IMR-90 (cell line): ENCODE data around the gene FCRL5. TPM values are rescaled to one million over a fixed set of nuclear protein-coding genes. Genes with fewer than 3 reads are reported as not detected.

ENCODE experiments used
- ATAC-seq: fragments of 200-7000 bp; cut with Tn5 transposase; 2 replicates; pipeline ENCODE4 v1.9.1; 2020; ENCODE audit warnings: low read depth, mild to moderate bottlenecking, moderate library complexity
- BruUV-seq: library from RNA; stranded (reverse); fragments of 400-500 nt; replicated peaks from 2 replicates; lab custom pipeline; 2021; lab: Mats Ljungman, UMichigan
- CTCF ChIA-PET: fragments of 300-600 bp; formaldehyde crosslinking; extraction: SDS; loops from one replicate; lab custom pipeline; 2021; ENCODE audit warnings: antibody characterized with exemption; lab: Yijun Ruan, JAX
- POLR2A ChIA-PET: fragments of 300-600 bp; sonication (Branson Sonifier 250); formaldehyde crosslinking; loops from one replicate; lab custom pipeline; 2022; ENCODE audit warnings: antibody characterized with exemption; ENCODE audit not compliant: unreplicated experiment; lab: Charles Lee
- DNase-seq: peaks from one replicate; pipeline ENCODE4 v3.0.0; 2013
- H2AFZ ChIP-seq: replicated peaks from 2 replicates; pipeline ENCODE3; 2013; ENCODE audit warnings: low read length, mild to moderate bottlenecking; ENCODE audit not compliant: poor library complexity
- H2AK5ac ChIP-seq: 2 replicates; pipeline ENCODE4 v1.6.1; 2013; ENCODE audit warnings: low read depth, low read length, inconsistent platforms
- H2AK9ac ChIP-seq: replicated peaks from 2 replicates; pipeline ENCODE3; 2013; ENCODE audit warnings: mild to moderate bottlenecking, low read depth, low read length, moderate library complexity; ENCODE audit not compliant: poor library complexity
- H2BK120ac ChIP-seq: 2 replicates; pipeline ENCODE4 v1.6.1; 2013; ENCODE audit warnings: low read depth, low read length, inconsistent platforms
- H2BK15ac ChIP-seq: 3 replicates; pipeline ENCODE4 v1.6.1; 2013; ENCODE audit warnings: low read depth, low read length, inconsistent platforms
- H2BK20ac ChIP-seq: 2 replicates; pipeline ENCODE4 v1.6.1; 2013; ENCODE audit warnings: low read depth, mild to moderate bottlenecking, inconsistent platforms, low read length, moderate library complexity
- H2BK5ac ChIP-seq: 2 replicates; pipeline ENCODE4 v1.6.1; 2013; ENCODE audit warnings: mild to moderate bottlenecking, low read depth, low read length, inconsistent platforms; ENCODE audit not compliant: poor library complexity, severe bottlenecking
- H3K14ac ChIP-seq: replicated peaks from 2 replicates; pipeline ENCODE4 v1.6.1; 2013; ENCODE audit warnings: low read depth, low read length, inconsistent platforms
- H3K18ac ChIP-seq: 2 replicates; pipeline ENCODE4 v1.6.1; 2013; ENCODE audit warnings: low read depth, low read length, control low read depth
- H3K23ac ChIP-seq: 2 replicates; pipeline ENCODE4 v1.6.1; 2013; ENCODE audit warnings: low read depth, low read length, inconsistent platforms
- H3K27ac ChIP-seq: 2 replicates; pipeline ENCODE4 v1.5.1; 2013; ENCODE audit warnings: mild to moderate bottlenecking, control low read depth, low read length; ENCODE audit not compliant: insufficient read depth
- H3K27me3 ChIP-seq: 2 replicates; pipeline ENCODE4 v1.6.1; 2013; ENCODE audit warnings: low read length; ENCODE audit not compliant: control insufficient read depth, insufficient read depth
- H3K36me3 ChIP-seq: 2 replicates; pipeline ENCODE4 v1.6.1; 2013; ENCODE audit warnings: low read length, mixed read lengths; ENCODE audit not compliant: control insufficient read depth, insufficient read depth
- H3K4ac ChIP-seq: 2 replicates; pipeline ENCODE4 v1.6.1; 2013; ENCODE audit warnings: low read depth, low read length, inconsistent platforms
- H3K4me1 ChIP-seq: 2 replicates; pipeline ENCODE4 v1.6.1; 2013; ENCODE audit warnings: low read length, mixed read lengths; ENCODE audit not compliant: control insufficient read depth, insufficient read depth
- H3K4me2 ChIP-seq: 2 replicates; pipeline ENCODE4 v1.6.1; 2013; ENCODE audit warnings: low read depth, mild to moderate bottlenecking, control low read depth, low read length, moderate library complexity
- H3K4me3 ChIP-seq: 2 replicates; pipeline ENCODE4 v1.5.1; 2013; ENCODE audit warnings: low read depth, mild to moderate bottlenecking, control low read depth, low read length, moderate library complexity; ENCODE audit not compliant: insufficient read depth
- H3K56ac ChIP-seq: 2 replicates; pipeline ENCODE4 v1.6.1; 2013; ENCODE audit warnings: low read length, inconsistent platforms; ENCODE audit not compliant: insufficient read depth; ENCODE audit errors: extremely low read depth
- H3K79me1 ChIP-seq, 2 experiments: 2 replicates each; pipeline ENCODE4 v1.6.1; 2013; ENCODE audit warnings: low read length in 2 of 2, inconsistent platforms in 1 of 2, low read depth in 1 of 2
- H3K9ac ChIP-seq: 2 replicates; pipeline ENCODE4 v1.6.1; 2013; ENCODE audit warnings: low read depth, low read length, control low read depth
- H3K9me1 ChIP-seq: 2 replicates; pipeline ENCODE4 v1.6.1; 2013; ENCODE audit warnings: low read length, inconsistent platforms; ENCODE audit not compliant: insufficient read depth
- H3K9me3 ChIP-seq: 2 replicates; pipeline ENCODE4 v1.6.1; 2013; ENCODE audit warnings: low read length; ENCODE audit not compliant: control insufficient read depth, insufficient read depth
- H4K20me1 ChIP-seq: 2 replicates; pipeline ENCODE4 v1.6.1; 2013; ENCODE audit warnings: low read length, inconsistent platforms; ENCODE audit not compliant: insufficient read depth
- H4K5ac ChIP-seq: 2 replicates; pipeline ENCODE4 v1.6.1; 2013; ENCODE audit warnings: mild to moderate bottlenecking, low read depth, low read length, control low read depth
- H4K8ac ChIP-seq, 2 experiments: 2 replicates each; pipeline ENCODE4 v1.6.1; 2013; ENCODE audit warnings: low read depth in 2 of 2, low read length in 2 of 2, control low read depth in 1 of 2, inconsistent platforms in 1 of 2
- H4K91ac ChIP-seq: 2 replicates; pipeline ENCODE4 v1.6.1; 2013; ENCODE audit warnings: low read depth, low read length, inconsistent platforms; ENCODE audit not compliant: insufficient read depth
- BHLHE40 ChIP-seq: fragments of 150-350 bp; IDR thresholded peaks from 2 replicates; pipeline ENCODE4 v1.6.1; 2016; ENCODE audit warnings: mild to moderate bottlenecking, low read depth, low read length
- CEBPB ChIP-seq: IDR thresholded peaks from 2 replicates; pipeline ENCODE4 v1.6.1; 2012; ENCODE audit warnings: low read depth, low read length, improper control_type of control experiment
- CHD1 ChIP-seq: IDR thresholded peaks from 2 replicates; pipeline ENCODE4 v1.6.1; 2012; ENCODE audit warnings: low read depth, low read length, improper control_type of control experiment
- ELK1 ChIP-seq: fragments of 150-350 bp; IDR thresholded peaks from 2 replicates; pipeline ENCODE4 v1.6.1; 2016; ENCODE audit warnings: low read depth, mild to moderate bottlenecking, low read length, moderate library complexity, borderline replicate concordance
- FOS ChIP-seq: fragments of 150-350 bp; IDR thresholded peaks from 2 replicates; pipeline ENCODE4 v1.6.1; 2016; ENCODE audit warnings: low read depth, low read length
- MAFK ChIP-seq: IDR thresholded peaks from 2 replicates; pipeline ENCODE4 v1.6.1; 2012; ENCODE audit warnings: low read depth, low read length, improper control_type of control experiment
- MAZ ChIP-seq: IDR thresholded peaks from 2 replicates; pipeline ENCODE4 v1.6.1; 2012; ENCODE audit warnings: low read depth, mild to moderate bottlenecking, low read length, improper control_type of control experiment, moderate library complexity, borderline replicate concordance
- POLR2A ChIP-seq: IDR thresholded peaks from 2 replicates; pipeline ENCODE4 v1.6.1; 2012; ENCODE audit warnings: mild to moderate bottlenecking, low read depth, low read length
- RAD21 ChIP-seq: IDR thresholded peaks from 2 replicates; pipeline ENCODE4 v1.6.1; 2012; ENCODE audit warnings: low read length, improper control_type of control experiment
- RCOR1 ChIP-seq: IDR thresholded peaks from 2 replicates; pipeline ENCODE4 v1.6.1; 2012; ENCODE audit warnings: mild to moderate bottlenecking, low read length, improper control_type of control experiment; ENCODE audit not compliant: insufficient replicate concordance
- RFX5 ChIP-seq: IDR thresholded peaks from 2 replicates; pipeline ENCODE4 v1.8.0; 2012; ENCODE audit warnings: low read depth, mild to moderate bottlenecking, low read length, moderate library complexity
- SMC3 ChIP-seq: fragments of 150-350 bp; IDR thresholded peaks from 2 replicates; pipeline ENCODE4 v1.6.1; 2016; ENCODE audit warnings: low read depth, mild to moderate bottlenecking, antibody characterized with exemption, low read length, moderate library complexity
- USF2 ChIP-seq: fragments of 150-350 bp; IDR thresholded peaks from 2 replicates; pipeline ENCODE4 v1.6.1; 2017; ENCODE audit warnings: mild to moderate bottlenecking, antibody characterized with exemption, low read length, low read depth
- WGBS, 2 experiments: methylation state at CpG; one replicate each; pipeline versions ENCODE4 v1.1.5 to v1.1.7; 2013; ENCODE audit warnings: missing lambda C conversion rate in 2 of 2; ENCODE audit not compliant: insufficient read length in 1 of 2; ENCODE audit errors: extremely low coverage in 2 of 2; 5-methylcytosine and 5-hydroxymethylcytosine counted together
- dilution Hi-C: fragments of 300-500 bp; cut with HindIII; formaldehyde crosslinking; loops from one replicate; pipeline ENCODE4 v1.14.3; 2018; ENCODE audit warnings: low sequenced_read_pairs; ENCODE audit not compliant: unreplicated experiment
- in situ Hi-C: fragments of 300-500 bp; cut with MboI; formaldehyde crosslinking; loops from 3 replicates; pipeline ENCODE4 v1.14.3; 2019; ENCODE audit warnings: low sequenced_read_pairs, inconsistent platforms, mixed read lengths
- intact Hi-C: fragments of 100-400 bp; cut with micrococcal nuclease; formaldehyde crosslinking; loops from 2 replicates; pipeline ENCODE4 v1.10.0; 2022
- polyA plus RNA-seq, 3 experiments: library from polyadenylated mRNA; depleted of rRNA; stranded (reverse); fragments of >200 nt; gene quantifications; 2 replicates each; pipeline ENCODE4 v1.2.3, GENCODE V29; 2012; ENCODE audit warnings: low replicate concordance in 1 of 3
- total RNA-seq: library from RNA; depleted of rRNA; stranded (reverse); fragments of >200 nt; gene quantifications from 2 replicates; pipeline ENCODE4 v1.2.3, GENCODE V29; 2012

The FCRL5 gene
- total and polyA plus RNA-seq, 2 of the 4 experiments (the other 2 are of a cell fraction) = not detected

- TF ChIP-seq RFX5 (no peak), BHLHE40 (no peak), MAZ (no peak), CHD1 (no peak), CEBPB (no peak), SMC3 (no peak), RAD21 (no peak), POLR2A (no peak), RCOR1 (no peak), ELK1 (no peak), MAFK (no peak), USF2 (no peak), FOS (no peak)
- in situ Hi-C loops = no loop called here
- no peak overlapping the region for H3K56ac ChIP-seq
- H3K4ac ChIP-seq = no peak overlapping the region
- H3K9me3 ChIP-seq = no peaks in the 10 kb centered on the region
- no peak overlapping the region for H2BK15ac ChIP-seq
- ATAC-seq = no peak
- H2BK5ac ChIP-seq = no peak overlapping the region
- no CpG with 5 or more reads among the region's 6 CpGs for WGBS, 2 experiments
- dilution Hi-C loops = no loop called here
- no peak overlapping the region for H4K8ac ChIP-seq
- H4K91ac ChIP-seq = no peak overlapping the region
- no peak overlapping the region for H3K23ac ChIP-seq
- ChIA-PET POLR2A (no interaction called here), CTCF (no interaction called here)
- no peaks in the 10 kb centered on the region for H3K79me1 ChIP-seq
- H3K27ac ChIP-seq = no peak overlapping the region
- H3K9me1 ChIP-seq = no peaks in the 10 kb centered on the region
- intact Hi-C loops = no loop called here
- no peak overlapping the region for H2BK120ac ChIP-seq
- H2AK5ac ChIP-seq = no peak overlapping the region
- no peak overlapping the region for H3K4me2 ChIP-seq
- H3K27me3 ChIP-seq = no peaks in the 10 kb centered on the region
- H3K4me3 ChIP-seq = no peak overlapping the region
- no peaks in the 10 kb centered on the region for H3K4me1 ChIP-seq
- no peak overlapping the region for H3K14ac ChIP-seq
- no peaks in the 10 kb centered on the region for H4K20me1 ChIP-seq
- H3K36me3 ChIP-seq = no peaks in the 10 kb centered on the region
- H3K9ac ChIP-seq = no peak overlapping the region
- H3K18ac ChIP-seq = no peak overlapping the region
- BruUV-seq = no TSS peak
- H2AK9ac ChIP-seq = no peak overlapping the region
- H2BK20ac ChIP-seq = no peak overlapping the region
- no peak overlapping the region for H4K5ac ChIP-seq
- DNase-seq = no peak
- no peak overlapping the region for H2AFZ ChIP-seq
Observed at GRCh38 chr1:157596384-157596783, 44.1 kb upstream of the FCRL5 start.
